HG03520 (cell line): ENCODE data around the gene C22orf31.

ENCODE experiments used
- ATAC-seq: cut with Tn5 transposase; IDR thresholded peaks from one replicate; pipeline ENCODE4 v1.9.1; 2021; ENCODE audit warnings: mild to moderate bottlenecking, moderate library complexity; ENCODE audit not compliant: unreplicated experiment

C22orf31 gene

DNA sequence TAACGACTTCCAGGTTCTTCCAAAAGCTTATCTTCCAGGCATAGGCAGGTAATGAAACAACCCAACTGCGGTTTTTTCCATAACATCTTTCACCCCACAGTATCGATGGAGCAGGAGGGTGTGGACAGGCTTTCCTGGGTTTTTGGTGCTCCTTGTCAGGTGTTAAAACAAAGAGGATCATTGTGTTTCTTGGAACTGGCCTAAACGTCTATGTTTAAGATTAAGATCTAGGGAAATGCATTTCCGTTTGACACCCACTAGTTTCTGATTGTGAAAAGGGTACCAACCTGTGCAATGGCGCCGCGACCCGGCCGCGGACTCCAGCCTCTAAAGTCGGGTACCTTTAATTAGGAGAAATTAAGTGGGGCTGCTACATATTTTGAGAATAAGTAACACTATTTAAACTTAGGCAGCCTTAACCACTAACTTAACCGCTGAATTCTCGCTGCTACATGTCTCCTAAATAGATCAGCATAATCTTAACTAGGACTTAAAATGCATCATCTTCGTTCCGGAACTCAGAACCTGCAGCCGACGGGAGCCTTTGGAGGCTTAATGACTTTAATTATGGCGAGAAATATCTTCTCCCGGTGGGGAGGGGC is 31.5 kb downstream of the C22orf31 start:
- ATAC-seq, result no peak

DNA sequence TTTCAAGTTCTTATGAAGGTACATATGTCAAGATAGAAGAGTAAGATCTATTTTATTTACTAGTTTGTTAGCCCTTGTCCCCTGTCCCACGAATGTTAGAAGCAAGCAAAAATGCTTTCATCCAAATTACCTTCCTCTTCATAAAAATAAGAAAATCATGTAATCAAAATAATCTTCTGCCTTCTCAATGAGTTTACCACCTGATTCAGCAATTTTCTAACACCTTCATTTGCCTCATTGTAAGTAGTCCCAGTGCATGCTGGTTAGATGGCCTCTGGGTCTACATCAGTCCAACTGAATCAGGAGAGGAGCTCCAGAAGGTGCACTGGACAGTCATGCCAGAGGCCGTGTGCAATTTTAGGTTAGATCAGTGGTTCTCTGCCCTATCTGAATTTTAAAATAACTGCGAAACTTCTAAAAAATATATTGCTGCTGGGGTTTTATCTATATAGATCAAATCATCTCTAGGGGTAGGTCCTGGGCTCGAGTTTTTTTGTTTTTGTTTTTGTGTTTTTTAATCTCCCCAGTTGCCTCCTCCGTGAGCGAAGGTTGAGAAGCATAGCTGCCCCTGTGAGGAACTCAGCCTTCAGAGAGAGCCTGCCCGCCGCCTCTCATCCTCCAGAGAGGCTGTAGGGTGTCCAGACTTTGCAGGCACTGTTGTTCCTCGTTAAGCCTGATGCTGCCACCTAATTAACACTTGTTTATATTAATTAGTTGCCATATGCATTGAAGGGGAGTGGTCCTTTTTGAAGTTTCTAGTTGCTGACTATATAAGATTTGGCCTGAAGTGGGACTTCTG is 32.2 kb downstream of the C22orf31 start:
- ATAC-seq, result no peak

DNA sequence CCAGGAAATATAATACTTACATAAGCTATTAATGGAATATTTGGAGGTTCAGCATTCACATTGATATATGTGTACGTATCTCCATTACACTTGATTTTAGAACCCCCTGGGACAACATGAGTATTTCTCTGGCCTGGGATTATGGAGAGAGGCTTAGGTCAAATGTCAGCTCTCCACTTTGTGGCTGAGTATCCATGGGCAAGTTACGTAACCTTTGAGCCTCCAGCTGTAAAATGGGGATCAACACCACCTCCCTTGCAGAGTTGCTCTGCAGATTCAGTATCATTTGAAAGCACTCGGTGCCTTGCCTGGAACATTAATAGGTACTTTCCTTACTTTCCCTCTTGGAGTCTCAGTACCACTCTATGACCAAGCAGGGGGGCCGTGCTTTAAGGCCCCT is 33.2 kb downstream of the C22orf31 start:
- no peak for ATAC-seq

DNA sequence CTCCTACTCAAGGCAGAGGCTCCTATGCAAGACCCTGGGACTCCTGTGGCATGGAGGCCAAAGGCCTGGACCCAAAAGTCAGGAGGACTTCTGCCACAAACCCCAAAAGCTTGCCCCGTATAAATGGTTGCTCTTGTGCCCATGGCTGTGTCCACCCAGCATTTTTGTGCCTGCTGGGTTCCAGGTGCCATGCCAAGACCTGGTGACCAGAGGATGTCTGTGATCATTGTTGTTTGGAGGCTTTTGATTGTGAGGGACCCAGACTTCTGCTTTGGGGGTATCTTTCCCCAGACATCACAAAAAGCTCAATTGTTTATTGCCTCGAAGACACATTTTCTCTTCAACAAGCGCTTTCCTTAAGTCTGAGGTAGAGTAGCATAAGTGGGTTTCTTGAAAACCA is 35.1 kb downstream of the C22orf31 start:
- ATAC-seq, result no peak

DNA sequence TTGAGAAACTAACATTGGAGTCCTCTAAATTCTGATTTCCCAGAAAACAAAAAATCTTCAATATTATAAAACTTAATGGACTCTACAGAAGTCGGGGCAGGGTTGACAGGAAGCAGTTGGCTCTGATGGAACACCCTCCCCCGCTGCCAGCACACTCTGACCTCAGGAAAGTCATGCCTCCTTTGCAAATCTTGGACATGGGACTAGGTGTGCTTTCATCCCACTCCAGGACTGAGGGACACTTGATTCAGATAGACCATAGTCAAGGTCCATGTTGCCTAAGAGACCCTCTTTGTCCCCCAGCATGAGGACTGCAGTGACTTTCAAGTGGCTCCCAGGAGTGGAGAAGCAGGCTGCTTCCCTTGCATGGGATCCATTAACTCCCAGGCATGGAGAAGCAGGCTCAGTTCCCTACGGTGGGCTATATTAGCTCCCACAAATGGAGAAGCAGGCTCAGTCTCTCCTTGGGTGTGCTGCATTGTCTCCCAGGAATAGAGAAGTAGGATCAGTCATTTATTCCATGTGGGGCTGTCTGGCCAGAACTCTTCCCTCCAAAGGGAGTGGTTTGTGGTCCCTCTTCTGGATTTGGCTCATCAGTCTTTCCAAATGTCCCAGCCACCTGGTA is 38.3 kb downstream of the C22orf31 start:
- ATAC-seq, result no peak

DNA sequence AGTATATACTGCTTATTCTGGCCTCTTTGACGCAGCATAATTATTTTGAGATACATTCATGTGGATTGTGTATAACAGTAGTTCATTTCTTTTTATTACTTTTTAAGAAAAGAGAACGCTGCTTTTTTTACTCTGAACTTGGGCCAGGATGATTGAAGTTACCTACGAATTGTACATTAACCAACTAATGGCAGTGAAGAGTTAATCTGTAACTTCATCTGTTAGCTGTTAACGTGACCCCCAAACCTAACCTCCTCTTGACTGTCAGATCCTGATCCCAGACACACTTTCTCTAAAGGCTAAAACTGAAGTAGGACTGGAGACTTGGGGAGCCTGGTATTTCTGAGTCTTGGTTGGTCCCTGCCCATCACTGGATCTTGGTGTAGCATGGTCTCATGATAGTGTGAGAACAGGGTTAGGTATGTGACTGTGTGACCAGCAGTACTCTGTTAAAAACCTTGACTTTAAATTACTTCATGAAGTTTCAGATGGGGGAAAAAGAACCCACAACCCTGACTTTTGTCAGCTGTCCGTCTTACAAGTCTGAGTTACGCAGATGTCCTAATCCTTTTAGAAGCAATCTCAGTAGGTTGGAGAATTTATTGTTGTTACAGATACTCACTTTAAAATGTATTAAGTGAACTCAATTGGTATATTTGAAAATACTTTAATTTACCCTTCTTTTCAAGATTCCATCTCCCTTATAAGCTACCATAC is 39.4 kb downstream of the C22orf31 start:
- no peak for ATAC-seq

DNA sequence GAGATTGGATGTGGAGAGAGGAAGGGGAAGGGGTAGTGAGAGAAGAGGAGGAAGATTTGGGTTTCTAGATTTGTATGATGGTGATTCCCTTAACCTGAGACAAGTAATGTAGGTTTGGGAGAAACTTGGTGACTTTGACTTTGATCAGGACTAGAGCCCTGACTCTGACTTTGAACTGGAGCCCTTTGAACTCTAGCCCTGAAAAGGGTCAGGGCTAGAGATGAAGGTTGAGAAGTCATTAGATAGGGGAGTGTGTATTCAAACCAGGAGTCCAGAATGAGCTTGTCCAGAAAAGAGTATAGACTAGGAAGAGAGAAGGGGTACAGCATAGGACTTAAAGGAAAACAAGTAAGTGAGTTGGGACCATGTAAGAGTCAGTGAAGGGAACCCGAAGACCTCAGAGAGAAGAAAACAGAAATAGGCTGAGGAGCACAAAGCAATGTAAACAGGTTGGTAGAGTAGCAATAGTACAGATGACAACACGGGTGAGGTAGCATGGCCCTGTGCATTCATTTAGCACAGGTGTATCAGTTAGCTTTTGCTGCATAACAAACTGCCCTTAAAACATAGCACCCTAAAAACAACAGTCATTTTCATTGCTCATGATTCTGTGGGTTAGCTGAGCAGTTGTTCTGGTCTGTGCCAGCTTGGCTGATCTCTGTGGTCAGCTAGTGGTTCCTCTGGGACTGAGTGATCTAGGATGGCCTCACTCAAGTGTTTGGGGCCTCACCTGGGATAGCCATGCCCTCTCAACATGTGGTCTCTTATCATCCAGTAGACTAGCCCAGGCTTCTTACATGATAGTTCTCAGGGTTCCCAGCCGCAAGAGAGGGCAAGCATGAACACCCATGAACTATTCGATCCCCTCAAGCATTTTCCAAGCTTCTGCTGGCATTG is 43.1 kb downstream of the C22orf31 start:
- no peak for ATAC-seq

DNA sequence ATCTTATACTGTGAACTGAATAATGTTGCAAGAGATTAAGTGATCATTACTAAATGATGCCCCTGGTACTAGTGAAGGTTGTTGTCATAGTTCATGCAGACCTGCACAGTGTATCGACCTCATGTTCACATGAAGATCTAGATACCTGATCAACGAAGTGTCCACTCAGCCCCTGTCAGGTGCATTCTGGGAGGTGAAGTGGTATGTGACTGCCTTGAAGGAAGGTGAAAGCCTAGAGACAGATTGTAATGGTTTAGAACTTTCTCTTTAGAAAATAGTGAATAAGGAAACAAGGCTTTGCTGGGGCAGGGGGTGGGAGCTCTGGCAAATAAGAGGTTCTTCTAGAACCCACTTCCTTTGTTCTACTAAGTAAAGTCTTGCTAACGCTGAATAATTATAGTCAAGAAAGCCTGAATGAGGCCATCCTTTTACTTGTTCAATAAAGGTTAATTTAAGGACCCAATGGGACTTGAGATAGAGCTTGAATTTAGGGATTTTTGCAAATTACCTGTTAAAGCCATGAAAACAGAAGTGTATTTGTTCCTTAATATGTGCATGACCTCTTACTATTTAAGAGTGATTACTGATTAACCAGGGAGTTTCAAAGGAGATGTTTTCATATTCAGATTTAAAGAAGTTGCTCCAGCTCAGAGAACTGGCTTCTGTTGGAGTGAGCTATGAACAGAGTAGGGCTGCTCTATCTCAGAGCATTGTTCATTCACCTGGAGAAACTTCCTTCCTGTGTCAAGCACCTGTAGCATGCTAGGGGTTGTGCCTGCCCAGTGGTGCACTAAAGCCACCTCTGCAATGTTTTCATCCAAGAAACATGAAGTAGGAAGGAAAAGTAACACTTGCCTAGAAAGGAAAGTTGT is 45.3 kb downstream of the C22orf31 start:
- ATAC-seq, result no peak

DNA sequence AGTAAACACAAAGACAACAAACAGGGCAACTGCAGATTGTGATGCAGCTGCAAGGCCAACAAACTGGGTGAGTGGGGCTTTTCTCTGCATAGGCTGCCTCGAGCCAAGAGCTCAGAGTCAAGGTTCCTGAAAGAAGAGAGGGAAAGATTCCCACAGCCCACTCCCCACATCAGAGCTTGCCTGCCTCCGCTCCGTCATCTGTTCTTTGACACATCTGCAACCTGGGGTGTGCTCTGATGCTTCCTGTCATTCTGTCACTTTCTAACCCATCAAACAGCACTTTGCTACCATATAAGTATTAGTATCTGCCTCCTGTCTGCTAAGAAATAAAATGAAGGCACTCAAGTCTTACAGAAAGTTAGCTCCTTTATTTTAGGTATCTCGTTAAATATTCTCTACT is 46.9 kb downstream of the C22orf31 start:
- no peak for ATAC-seq

DNA sequence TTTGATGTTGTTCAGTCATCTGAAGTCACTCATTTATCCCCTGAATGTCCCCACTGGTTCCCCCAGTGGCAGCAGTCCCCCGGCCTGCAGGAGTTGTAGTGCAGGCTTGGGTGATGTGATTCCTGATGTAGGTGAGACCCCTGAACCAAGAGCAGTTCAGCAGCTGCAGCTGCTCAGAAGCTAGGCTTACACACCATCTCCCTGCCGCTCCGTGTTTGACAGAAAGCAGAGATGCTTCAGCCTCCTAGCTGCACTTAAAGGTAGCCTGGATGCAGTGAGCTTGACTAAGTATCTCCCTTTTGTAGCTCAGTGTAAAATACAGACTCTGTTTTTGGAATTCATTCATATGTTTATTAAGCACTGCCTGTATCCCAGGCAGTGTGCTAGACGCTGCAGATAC is 47.3 kb downstream of the C22orf31 start:
- ATAC-seq, result no peak

DNA sequence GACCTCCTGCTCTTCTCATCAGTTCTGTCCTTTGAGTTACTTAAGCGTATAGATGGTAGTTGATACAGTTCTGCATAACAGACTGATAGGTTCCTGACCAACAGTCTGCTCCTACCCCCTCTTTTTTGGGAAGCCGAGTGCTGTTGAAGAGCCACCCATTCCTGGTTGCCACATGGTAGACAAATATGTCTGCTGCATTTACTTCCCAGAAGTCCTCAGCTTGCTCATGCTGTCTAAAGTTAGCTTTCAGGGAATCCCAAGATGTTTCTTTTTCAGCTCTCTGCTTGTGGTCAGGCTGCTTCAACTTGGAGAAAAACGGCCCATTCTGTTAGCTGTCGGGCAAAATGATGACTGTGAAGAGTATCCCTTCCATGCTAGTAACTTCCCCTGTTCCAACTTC is 48.7 kb downstream of the C22orf31 start:
- no peak for ATAC-seq

DNA sequence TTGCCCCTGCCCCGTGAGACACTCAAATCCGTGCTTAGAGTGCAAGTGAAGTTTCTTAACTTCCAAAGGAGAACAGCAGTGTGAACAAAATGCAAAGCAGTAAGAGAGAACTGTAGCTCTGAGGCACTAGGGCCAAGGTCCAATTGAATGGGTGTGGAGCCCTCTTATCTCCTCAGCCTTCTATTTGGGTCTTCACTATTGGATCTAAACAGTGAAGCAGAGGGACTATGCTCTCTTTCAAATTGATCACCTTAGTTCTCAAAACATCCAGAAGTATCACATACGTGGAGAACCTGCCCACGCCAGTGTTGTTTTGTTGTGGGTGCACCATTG is 49.6 kb downstream of the C22orf31 start:
- no peak for ATAC-seq

DNA sequence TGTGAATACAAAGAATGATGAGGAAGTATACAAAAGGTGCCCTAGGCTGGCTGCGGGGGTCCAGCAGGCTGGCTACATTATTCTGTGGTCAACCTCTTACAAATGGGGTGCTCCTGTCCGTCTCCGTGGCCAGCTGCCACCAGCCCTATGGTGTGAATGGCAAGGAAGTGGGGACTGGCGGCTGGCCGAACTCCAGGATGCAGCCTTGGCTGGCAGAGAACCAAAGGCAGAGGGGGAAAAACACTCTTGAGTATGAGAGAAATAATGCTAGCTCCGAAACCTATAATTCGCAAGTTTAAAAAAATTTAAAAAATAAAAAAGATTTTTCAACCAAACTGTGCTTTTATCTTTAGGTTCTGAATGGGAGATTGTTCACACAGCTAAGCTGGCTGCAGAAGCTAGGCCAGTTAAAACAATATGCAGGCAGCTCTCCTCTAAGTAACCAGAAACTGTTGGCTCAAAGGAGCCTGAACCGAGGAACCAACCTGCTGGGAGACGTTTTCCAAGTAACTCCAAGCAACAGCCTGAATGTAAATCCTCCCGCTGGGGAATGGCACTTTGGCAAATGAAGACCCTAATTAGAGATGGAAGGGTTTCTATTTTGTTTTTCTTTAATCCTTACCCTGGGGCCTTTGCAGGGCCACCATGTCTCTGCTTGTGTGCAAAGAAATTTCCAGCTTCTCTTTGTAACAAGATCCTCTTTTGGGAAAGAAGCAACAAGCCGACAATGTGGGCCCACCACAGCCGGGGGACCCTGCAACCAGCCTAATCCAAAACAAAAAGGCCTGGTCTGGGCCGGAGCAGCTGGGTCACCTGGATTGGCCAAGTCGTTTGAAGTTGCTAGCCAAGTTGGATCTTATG is 50.2 kb downstream of the C22orf31 start:
- ATAC-seq, result no peak

DNA sequence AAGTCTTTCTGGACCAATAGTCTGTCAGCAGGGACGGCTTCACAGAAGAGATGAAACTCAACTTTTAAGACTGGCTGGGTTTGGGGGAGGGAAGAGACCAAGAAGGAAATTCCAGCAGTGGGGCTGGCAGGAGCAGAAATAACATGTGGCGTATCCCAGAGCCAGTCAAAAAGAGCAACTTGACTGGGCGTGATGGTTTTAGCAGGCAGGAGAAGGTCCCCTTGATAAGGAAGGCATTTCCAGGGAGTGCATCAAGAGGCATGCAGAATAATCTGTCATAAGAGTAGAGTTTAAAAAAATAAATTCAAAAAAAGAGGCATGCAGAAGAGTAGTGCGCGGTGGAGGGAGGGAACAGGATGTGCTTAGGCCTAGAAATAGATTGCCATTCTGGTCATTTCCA is 52.5 kb downstream of the C22orf31 start:
- ATAC-seq, result no peak
